Measurements from ENCODE around the gene RIC3.
A peak's percentile ranks its signal among the peaks of the same experiment; 100 is the strongest.

Gene RIC3

GRCh38 chr11:8100158-8100557 lies 68.7 kb downstream of the RIC3 start (continued):
- TF ChIP-seq ZNF8 (CRISPR knock-in tag; IDR thresholded peaks at IDR 0.05) (no peak), GLIS3 (CRISPR knock-in tag; IDR thresholded peaks at IDR 0.05) (no peak), TSHZ2 (CRISPR knock-in tag; IDR thresholded peaks at IDR 0.05) (no peak), TOX (CRISPR knock-in tag; IDR thresholded peaks at IDR 0.05; ENCODE audit: borderline replicate concordance) (no peak), ZFP30 (CRISPR knock-in tag; IDR thresholded peaks at IDR 0.05) (no peak), TCF4 (CRISPR knock-in tag; IDR thresholded peaks at IDR 0.05; ENCODE audit: borderline replicate concordance) (no peak), PPARA (CRISPR knock-in tag; IDR thresholded peaks at IDR 0.05; ENCODE audit: borderline replicate concordance) (no peak)

DNA sequence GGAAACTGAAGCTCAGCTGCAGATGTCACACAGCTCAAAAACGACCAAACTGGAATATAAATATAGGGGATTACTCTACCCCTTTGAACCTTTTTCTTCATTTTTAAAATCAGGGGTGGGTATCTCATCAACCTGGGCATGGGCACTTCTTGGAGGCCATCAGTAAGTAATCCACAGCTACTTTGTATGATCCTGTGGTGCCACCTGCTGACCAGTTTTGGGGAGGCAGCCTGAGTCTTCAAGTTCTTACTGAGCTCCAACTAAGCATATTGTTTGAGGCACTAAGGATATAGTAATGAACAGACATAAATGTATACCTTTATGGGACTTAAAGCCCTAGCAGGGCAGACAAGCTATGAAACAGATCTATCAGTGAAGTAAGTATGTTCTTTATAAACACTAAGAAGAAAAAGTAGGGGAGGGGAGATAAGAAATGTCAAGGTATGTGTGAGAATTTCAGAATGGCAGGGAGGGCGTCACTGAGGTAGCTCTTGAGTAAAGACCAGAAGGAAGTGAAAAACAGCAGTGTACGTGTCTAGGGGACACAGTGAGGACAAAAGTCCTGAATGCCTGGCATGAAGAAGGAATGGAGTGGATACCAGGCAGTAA lies 69.4 kb downstream of the RIC3 start:
- ATAC-seq = peak; percentile 90
- TF ChIP-seq PPARA (CRISPR knock-in tag; IDR thresholded peaks at IDR 0.05; ENCODE audit: borderline replicate concordance) (no peak), ESRRG (CRISPR knock-in tag; IDR thresholded peaks at IDR 0.05) (no peak), SNAI2 (CRISPR knock-in tag; IDR thresholded peaks at IDR 0.05) (no peak), CSDC2 (CRISPR knock-in tag; IDR thresholded peaks at IDR 0.05) (no peak), CSRNP3 (CRISPR knock-in tag; IDR thresholded peaks at IDR 0.05) (no peak), GLIS3 (CRISPR knock-in tag; IDR thresholded peaks at IDR 0.05) (no peak)
- TF ChIP-seq, protein P1, sequence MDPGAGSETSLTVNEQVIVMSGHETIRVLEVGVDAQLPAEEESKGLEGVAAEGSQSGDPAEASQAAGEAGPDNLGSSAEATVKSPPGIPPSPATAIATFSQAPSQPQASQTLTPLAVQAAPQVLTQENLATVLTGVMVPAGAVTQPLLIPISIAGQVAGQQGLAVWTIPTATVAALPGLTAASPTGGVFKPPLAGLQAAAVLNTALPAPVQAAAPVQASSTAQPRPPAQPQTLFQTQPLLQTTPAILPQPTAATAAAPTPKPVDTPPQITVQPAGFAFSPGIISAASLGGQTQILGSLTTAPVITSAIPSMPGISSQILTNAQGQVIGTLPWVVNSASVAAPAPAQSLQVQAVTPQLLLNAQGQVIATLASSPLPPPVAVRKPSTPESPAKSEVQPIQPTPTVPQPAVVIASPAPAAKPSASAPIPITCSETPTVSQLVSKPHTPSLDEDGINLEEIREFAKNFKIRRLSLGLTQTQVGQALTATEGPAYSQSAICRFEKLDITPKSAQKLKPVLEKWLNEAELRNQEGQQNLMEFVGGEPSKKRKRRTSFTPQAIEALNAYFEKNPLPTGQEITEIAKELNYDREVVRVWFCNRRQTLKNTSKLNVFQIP (CRISPR knock-in tag; IDR thresholded peaks at IDR 0.05; ENCODE audit: borderline replicate concordance, low read depth) = no peak
- TF ChIP-seq, protein P2, sequence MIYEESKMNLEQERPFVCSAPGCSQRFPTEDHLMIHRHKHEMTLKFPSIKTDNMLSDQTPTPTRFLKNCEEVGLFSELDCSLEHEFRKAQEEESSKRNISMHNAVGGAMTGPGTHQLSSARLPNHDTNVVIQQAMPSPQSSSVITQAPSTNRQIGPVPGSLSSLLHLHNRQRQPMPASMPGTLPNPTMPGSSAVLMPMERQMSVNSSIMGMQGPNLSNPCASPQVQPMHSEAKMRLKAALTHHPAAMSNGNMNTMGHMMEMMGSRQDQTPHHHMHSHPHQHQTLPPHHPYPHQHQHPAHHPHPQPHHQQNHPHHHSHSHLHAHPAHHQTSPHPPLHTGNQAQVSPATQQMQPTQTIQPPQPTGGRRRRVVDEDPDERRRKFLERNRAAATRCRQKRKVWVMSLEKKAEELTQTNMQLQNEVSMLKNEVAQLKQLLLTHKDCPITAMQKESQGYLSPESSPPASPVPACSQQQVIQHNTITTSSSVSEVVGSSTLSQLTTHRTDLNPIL (CRISPR knock-in tag; IDR thresholded peaks at IDR 0.05; ENCODE audit: low read depth) = no peak

DNA sequence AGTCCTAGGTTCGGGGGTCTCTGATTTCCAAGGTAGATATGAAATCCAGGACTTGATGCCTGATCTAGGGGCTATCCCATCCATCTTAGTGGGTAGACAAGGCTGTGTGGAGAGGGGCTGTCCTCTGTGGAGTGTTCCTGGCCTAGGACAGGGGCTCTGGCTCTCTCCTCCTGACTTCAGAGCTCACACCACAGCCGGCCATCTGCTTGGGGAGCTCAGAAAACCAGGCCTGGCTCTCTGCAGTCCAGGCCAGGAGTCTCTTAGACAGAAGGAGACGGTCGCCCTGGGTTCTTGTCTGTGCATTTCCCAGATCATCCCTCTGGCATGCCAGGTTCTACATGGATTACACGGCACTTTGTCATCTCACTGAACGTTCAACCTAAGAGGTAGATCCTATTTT lies 69.9 kb downstream of the RIC3 start:
- ATAC-seq = peak; percentile 58

More for the DNA sequence above, 69.9 kb downstream of the RIC3 start:
- TF ChIP-seq, protein P2 (CRISPR knock-in tag; IDR thresholded peaks at IDR 0.05; ENCODE audit: low read depth) = no peak
- TF ChIP-seq, protein P3, sequence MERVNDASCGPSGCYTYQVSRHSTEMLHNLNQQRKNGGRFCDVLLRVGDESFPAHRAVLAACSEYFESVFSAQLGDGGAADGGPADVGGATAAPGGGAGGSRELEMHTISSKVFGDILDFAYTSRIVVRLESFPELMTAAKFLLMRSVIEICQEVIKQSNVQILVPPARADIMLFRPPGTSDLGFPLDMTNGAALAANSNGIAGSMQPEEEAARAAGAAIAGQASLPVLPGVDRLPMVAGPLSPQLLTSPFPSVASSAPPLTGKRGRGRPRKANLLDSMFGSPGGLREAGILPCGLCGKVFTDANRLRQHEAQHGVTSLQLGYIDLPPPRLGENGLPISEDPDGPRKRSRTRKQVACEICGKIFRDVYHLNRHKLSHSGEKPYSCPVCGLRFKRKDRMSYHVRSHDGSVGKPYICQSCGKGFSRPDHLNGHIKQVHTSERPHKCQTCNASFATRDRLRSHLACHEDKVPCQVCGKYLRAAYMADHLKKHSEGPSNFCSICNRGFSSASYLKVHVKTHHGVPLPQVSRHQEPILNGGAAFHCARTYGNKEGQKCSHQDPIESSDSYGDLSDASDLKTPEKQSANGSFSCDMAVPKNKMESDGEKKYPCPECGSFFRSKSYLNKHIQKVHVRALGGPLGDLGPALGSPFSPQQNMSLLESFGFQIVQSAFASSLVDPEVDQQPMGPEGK (CRISPR knock-in tag; IDR thresholded peaks at IDR 0.05; ENCODE audit: borderline replicate concordance) = no peak
- TF ChIP-seq ZNF565 (CRISPR knock-in tag; conservative IDR thresholded peaks at IDR 0.05; ENCODE audit: low read depth) = no peak
- TF ChIP-seq, protein P1 (CRISPR knock-in tag; IDR thresholded peaks at IDR 0.05; ENCODE audit: borderline replicate concordance, low read depth) = no peak
- no peak for TF ChIP-seq ZFP30 (CRISPR knock-in tag; IDR thresholded peaks at IDR 0.05)
- no peak for TF ChIP-seq ZFP3 (CRISPR knock-in tag; IDR thresholded peaks at IDR 0.05)
- TF ChIP-seq GLIS3 (CRISPR knock-in tag; IDR thresholded peaks at IDR 0.05) = no peak
- no peak for TF ChIP-seq BACH2 (CRISPR knock-in tag; IDR thresholded peaks at IDR 0.05; ENCODE audit: borderline replicate concordance)
- TF ChIP-seq CSDC2 (CRISPR knock-in tag; IDR thresholded peaks at IDR 0.05) = no peak
- TF ChIP-seq TCF4 (CRISPR knock-in tag; IDR thresholded peaks at IDR 0.05; ENCODE audit: borderline replicate concordance) = no peak
- no peak for TF ChIP-seq ISL1 (CRISPR knock-in tag; IDR thresholded peaks at IDR 0.05)
- no peak for TF ChIP-seq RARB (CRISPR knock-in tag; IDR thresholded peaks at IDR 0.05)
- no peak for TF ChIP-seq ESRRG (CRISPR knock-in tag; IDR thresholded peaks at IDR 0.05)
- TF ChIP-seq OSR1 (CRISPR knock-in tag; IDR thresholded peaks at IDR 0.05) = no peak
- no peak for TF ChIP-seq SNAI2 (CRISPR knock-in tag; IDR thresholded peaks at IDR 0.05)
- no peak for TF ChIP-seq CSRNP3 (CRISPR knock-in tag; IDR thresholded peaks at IDR 0.05)
